HEK293 (cell line): Measurements from ENCODE around the gene CAPRIN1.

ENCODE experiments used
- CTCF ChIA-PET: fragments of 350-600 bp; formaldehyde crosslinking; extraction: SDS; loops from one replicate; lab custom pipeline; 2021; ENCODE audit warnings: antibody characterized with exemption; lab: Yijun Ruan, JAX
- POLR2A ChIA-PET: fragments of 300-600 bp; formaldehyde crosslinking; extraction: SDS; loops from one replicate; lab custom pipeline; 2020; ENCODE audit warnings: antibody characterized with exemption, inconsistent platforms; lab: Yijun Ruan, JAX
- H3K27ac ChIP-seq: fragments of 200-500 bp; sonication (Bioruptor generic); 2 replicates; pipeline ENCODE4 v1.5.1; 2014; ENCODE audit warnings: low read depth, low read length, control low read depth, inconsistent platforms; ENCODE audit errors: extremely low read depth
- H3K36me3 ChIP-seq, 2 experiments: fragments of 200-500 bp in 1 of 2; sonication (Bioruptor generic) in 1 of 2; 1 replicate in 1 of 2; 2 replicates in 1 of 2; pipeline ENCODE4 v1.5.1; 2014 to 2017; ENCODE audit warnings: inconsistent platforms in 2 of 2, low read length in 2 of 2; ENCODE audit not compliant: control insufficient read depth in 2 of 2, insufficient read depth in 1 of 2
- H3K4me1 ChIP-seq: fragments of 200-500 bp; sonication (Bioruptor generic); 2 replicates; pipeline ENCODE4 v1.5.1; 2014; ENCODE audit warnings: mild to moderate bottlenecking, low read length, inconsistent platforms; ENCODE audit not compliant: control insufficient read depth, insufficient read depth
- H3K4me3 ChIP-seq: 2 replicates; pipeline ENCODE4 v1.5.1; 2011; ENCODE audit warnings: low read depth, mild to moderate bottlenecking, control low read depth, low read length, moderate library complexity
- H3K9me3 ChIP-seq: fragments of 200-500 bp; sonication (Bioruptor generic); 2 replicates; pipeline ENCODE4 v1.5.1; 2014; ENCODE audit warnings: low read depth, low read length, inconsistent platforms; ENCODE audit not compliant: control insufficient read depth, insufficient read depth
- GLIS2 ChIP-seq: fragments of 450-650 bp; formaldehyde crosslinking; IDR thresholded peaks from 2 replicates; pipeline ENCODE4 v1.5.1; 2016; ENCODE audit warnings: missing biosample characterization, missing genetic modification characterization
- HOXD13 ChIP-seq: sonication (generic); formaldehyde crosslinking; IDR thresholded peaks from 2 replicates; pipeline ENCODE4 v1.8.0; 2022; ENCODE audit warnings: missing genetic modification reagents, borderline replicate concordance
- KLF9 ChIP-seq: fragments of 450-650 bp; formaldehyde crosslinking; IDR thresholded peaks from 2 replicates; pipeline ENCODE4 v1.5.1; 2016; ENCODE audit warnings: missing biosample characterization, missing genetic modification characterization, low read depth
- SP7 ChIP-seq: fragments of 450-650 bp; formaldehyde crosslinking; IDR thresholded peaks from 2 replicates; pipeline ENCODE4 v1.5.1; 2016; ENCODE audit warnings: missing biosample characterization, missing genetic modification characterization
- ZBTB8A ChIP-seq: fragments of 450-650 bp; formaldehyde crosslinking; IDR thresholded peaks from 2 replicates; pipeline ENCODE4 v1.5.1; 2016; ENCODE audit warnings: missing biosample characterization, missing genetic modification characterization
- ZFHX2 ChIP-seq: fragments of 450-650 bp; formaldehyde crosslinking; conservative IDR thresholded peaks from 2 replicates; pipeline ENCODE4 v1.5.1; 2016; ENCODE audit warnings: missing biosample characterization, missing genetic modification characterization
- ZNF121 ChIP-seq: fragments of 450-650 bp; formaldehyde crosslinking; IDR thresholded peaks from 2 replicates; pipeline ENCODE4 v1.5.1; 2016; ENCODE audit warnings: missing biosample characterization, missing genetic modification characterization
- ZNF16 ChIP-seq: fragments of 450-650 bp; formaldehyde crosslinking; IDR thresholded peaks from 2 replicates; pipeline ENCODE4 v1.5.1; 2016; ENCODE audit warnings: low read depth, missing biosample characterization, missing genetic modification characterization
- ZNF19 ChIP-seq: fragments of 450-650 bp; formaldehyde crosslinking; IDR thresholded peaks from 2 replicates; pipeline ENCODE4; 2016; ENCODE audit warnings: missing biosample characterization, missing genetic modification characterization, low read depth
- ZNF214 ChIP-seq: fragments of 450-650 bp; formaldehyde crosslinking; IDR thresholded peaks from 2 replicates; pipeline ENCODE4 v1.5.1; 2017; ENCODE audit warnings: missing biosample characterization, mild to moderate bottlenecking, missing genetic modification characterization, borderline replicate concordance
- ZNF223 ChIP-seq: fragments of 450-650 bp; formaldehyde crosslinking; IDR thresholded peaks from 2 replicates; pipeline ENCODE4 v1.5.1; 2016; ENCODE audit warnings: missing biosample characterization, missing genetic modification characterization
- ZNF274 ChIP-seq, 2 experiments: fragments of 200-500 bp in 1 of 2; fragments of 450-650 bp in 1 of 2; sonication (Bioruptor generic) in 1 of 2; formaldehyde crosslinking in 1 of 2; IDR thresholded peaks; 2 replicates each; pipeline versions ENCODE4 v1.5.1 to v1.6.1; 2014 to 2016; ENCODE audit warnings: borderline replicate concordance in 1 of 2, inconsistent platforms in 1 of 2, low read length in 1 of 2, missing biosample characterization in 1 of 2, missing genetic modification characterization in 1 of 2
- ZNF335 ChIP-seq: fragments of 450-650 bp; formaldehyde crosslinking; conservative IDR thresholded peaks from 2 replicates; pipeline ENCODE4 v1.5.1; 2016; ENCODE audit warnings: missing biosample characterization, missing genetic modification characterization
- ZNF354C ChIP-seq: fragments of 450-650 bp; formaldehyde crosslinking; IDR thresholded peaks from 2 replicates; pipeline ENCODE4 v1.5.1; 2016; ENCODE audit warnings: missing biosample characterization, missing genetic modification characterization, low read depth, borderline replicate concordance
- ZNF624 ChIP-seq: fragments of 450-650 bp; formaldehyde crosslinking; IDR thresholded peaks from 2 replicates; pipeline ENCODE4 v1.5.1; 2017; ENCODE audit warnings: missing biosample characterization, missing genetic modification characterization
- TF ChIP-seq, protein P1 (sequence below): fragments of 450-650 bp; formaldehyde crosslinking; IDR thresholded peaks from 2 replicates; pipeline ENCODE4 v1.5.1; 2017; ENCODE audit warnings: missing biosample characterization, missing genetic modification characterization
- TF ChIP-seq, protein P2 (sequence below): fragments of 450-650 bp; formaldehyde crosslinking; conservative IDR thresholded peaks from 2 replicates; pipeline ENCODE4 v1.5.1; 2016; ENCODE audit warnings: low read depth, missing biosample characterization, missing genetic modification characterization
- TF ChIP-seq, protein P3 (sequence below): fragments of 450-650 bp; formaldehyde crosslinking; IDR thresholded peaks from 2 replicates; pipeline ENCODE4 v1.5.1; 2016; ENCODE audit warnings: missing biosample characterization, missing genetic modification characterization
- TF ChIP-seq, protein P4 (sequence below): fragments of 450-650 bp; formaldehyde crosslinking; IDR thresholded peaks from 2 replicates; pipeline ENCODE4 v1.5.1; 2016; ENCODE audit warnings: missing biosample characterization, missing genetic modification characterization

The CAPRIN1 gene

DNA sequence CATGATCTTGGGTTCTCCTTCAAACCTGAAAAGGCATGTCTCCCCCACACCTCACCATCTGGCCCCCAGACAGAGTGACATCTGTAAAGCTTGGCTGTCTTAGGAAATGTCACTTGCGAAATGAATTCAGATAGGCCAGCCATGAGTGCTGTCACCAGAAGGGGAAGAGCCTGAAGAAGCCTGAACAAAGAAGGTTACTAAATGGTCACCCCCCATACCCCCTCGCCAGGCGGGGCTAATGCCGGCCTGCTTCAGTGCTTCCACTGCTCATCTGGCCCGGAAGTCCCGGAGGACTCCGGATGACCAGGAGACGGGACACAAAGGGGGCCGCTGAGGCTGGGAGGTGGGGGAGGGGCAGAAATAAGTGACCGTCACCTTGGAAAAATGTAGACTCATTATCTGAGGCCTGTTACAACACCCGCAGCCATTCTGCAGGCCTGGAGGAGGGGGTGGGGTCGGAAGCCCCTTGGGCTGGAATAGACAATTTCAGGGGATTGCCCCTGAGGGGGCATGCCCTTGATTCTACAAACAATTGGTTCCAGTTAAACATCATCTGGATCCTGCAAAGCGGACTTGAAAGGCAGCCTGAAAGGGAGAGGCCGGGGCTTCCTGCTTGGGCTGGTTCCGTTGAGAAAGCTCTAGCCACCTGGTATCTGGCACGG, 97.1 kb downstream of the CAPRIN1 start:
- Histone ChIP-seq H3K4me3 (no peak overlapping the region), H3K9me3 (no peaks in the 10 kb centered on the region), H3K27ac (no peak overlapping the region), H3K36me3 (peaks cover 0 to 98% of the 10 kb centered on the region in 2 experiments), H3K4me1 (no peaks in the 10 kb centered on the region)
- ChIA-PET CTCF (interaction anchor here (0.5 to 0.7 kb wide), 3 partner anchors 12 to 217 kb away, joined by 3 read pairs; no protein-coding TSS in a partner anchor), POLR2A (no interaction called here)
- no peak for TF ChIP-seq ZNF19 (tag by site-specific recombination)

DNA sequence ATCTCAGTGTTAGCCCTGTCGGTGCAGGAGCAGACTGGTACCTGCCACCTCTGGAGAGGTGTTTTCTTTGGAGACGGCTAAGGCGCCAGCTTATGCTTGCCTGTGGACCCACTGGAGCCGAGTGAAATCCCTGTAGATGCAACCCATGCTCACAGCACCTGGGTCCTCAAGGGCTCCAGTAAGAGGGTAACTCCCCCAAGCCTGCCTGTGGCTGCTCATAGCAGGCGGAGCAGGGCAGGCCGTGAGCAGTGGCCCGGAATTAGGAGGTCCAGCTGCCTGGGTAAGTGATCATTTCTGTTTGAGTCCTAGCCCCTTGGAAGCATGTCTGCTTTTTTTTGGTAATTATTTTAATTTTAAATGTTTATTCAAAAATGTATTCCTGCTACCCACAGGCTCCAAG, 97.7 kb downstream of the CAPRIN1 start:
- H3K4me1 ChIP-seq, result no peaks in the 10 kb centered on the region
- no peak for TF ChIP-seq ZBTB8A (tag by site-specific recombination)
- TF ChIP-seq ZFHX2 (tag by site-specific recombination), result no peak
- TF ChIP-seq KLF9 (tag by site-specific recombination), result no peak
- TF ChIP-seq, protein P1, sequence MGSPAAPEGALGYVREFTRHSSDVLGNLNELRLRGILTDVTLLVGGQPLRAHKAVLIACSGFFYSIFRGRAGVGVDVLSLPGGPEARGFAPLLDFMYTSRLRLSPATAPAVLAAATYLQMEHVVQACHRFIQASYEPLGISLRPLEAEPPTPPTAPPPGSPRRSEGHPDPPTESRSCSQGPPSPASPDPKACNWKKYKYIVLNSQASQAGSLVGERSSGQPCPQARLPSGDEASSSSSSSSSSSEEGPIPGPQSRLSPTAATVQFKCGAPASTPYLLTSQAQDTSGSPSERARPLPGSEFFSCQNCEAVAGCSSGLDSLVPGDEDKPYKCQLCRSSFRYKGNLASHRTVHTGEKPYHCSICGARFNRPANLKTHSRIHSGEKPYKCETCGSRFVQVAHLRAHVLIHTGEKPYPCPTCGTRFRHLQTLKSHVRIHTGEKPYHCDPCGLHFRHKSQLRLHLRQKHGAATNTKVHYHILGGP (tag by site-specific recombination), result no peak
- TF ChIP-seq ZNF16, result no peak
- TF ChIP-seq ZNF223 (tag by site-specific recombination), result no peak
- TF ChIP-seq ZNF121 (tag by site-specific recombination), result no peak
- TF ChIP-seq, protein P2, sequence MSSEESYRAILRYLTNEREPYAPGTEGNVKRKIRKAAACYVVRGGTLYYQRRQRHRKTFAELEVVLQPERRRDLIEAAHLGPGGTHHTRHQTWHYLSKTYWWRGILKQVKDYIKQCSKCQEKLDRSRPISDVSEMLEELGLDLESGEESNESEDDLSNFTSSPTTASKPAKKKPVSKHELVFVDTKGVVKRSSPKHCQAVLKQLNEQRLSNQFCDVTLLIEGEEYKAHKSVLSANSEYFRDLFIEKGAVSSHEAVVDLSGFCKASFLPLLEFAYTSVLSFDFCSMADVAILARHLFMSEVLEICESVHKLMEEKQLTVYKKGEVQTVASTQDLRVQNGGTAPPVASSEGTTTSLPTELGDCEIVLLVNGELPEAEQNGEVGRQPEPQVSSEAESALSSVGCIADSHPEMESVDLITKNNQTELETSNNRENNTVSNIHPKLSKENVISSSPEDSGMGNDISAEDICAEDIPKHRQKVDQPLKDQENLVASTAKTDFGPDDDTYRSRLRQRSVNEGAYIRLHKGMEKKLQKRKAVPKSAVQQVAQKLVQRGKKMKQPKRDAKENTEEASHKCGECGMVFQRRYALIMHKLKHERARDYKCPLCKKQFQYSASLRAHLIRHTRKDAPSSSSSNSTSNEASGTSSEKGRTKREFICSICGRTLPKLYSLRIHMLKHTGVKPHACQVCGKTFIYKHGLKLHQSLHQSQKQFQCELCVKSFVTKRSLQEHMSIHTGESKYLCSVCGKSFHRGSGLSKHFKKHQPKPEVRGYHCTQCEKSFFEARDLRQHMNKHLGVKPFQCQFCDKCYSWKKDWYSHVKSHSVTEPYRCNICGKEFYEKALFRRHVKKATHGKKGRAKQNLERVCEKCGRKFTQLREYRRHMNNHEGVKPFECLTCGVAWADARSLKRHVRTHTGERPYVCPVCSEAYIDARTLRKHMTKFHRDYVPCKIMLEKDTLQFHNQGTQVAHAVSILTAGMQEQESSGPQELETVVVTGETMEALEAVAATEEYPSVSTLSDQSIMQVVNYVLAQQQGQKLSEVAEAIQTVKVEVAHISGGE (tag by site-specific recombination), result no peak
- TF ChIP-seq, all 188 proteins: peak for 0
- ChIA-PET POLR2A (interaction anchor here (1.2 kb wide), 1 partner anchor 209 kb away, joined by 5 read pairs; the partner anchor contains the start of gene ABTB2), CTCF (interaction anchor here (0.6 to 2.6 kb wide), 8 partner anchors 22 to 343 kb away, joined by 3 to 14 read pairs (median 4); partner anchors contain the start of gene ABTB2)
- H3K36me3 ChIP-seq, result peaks cover 0 to 98% of the 10 kb centered on the region in 2 experiments; a peak in 2 of 3 replicates
- H3K27ac ChIP-seq, result no peak overlapping the region
- no peak overlapping the region for H3K4me3 ChIP-seq
- H3K9me3 ChIP-seq, result no peaks in the 10 kb centered on the region

DNA sequence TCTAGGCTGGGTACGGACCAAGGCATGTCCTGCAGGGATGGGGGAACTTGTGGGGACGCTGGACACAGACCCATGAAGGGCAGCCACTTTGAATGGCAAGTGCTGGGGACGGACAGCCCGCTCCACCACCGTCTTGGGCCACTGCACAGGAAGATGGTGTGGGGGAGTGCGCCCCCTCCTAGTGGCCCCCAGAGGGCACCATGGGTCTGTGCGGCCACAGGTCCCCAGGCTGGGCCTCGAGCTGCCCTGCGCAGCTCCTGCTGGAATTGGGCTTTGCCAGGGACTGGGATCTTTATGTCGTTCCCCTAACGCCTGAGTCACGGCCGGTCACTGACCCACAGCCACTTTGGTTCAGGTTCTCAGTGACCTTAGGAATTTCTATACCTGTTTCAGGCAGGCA, 98.3 kb downstream of the CAPRIN1 start:
- Histone ChIP-seq H3K4me3 (no peak overlapping the region), H3K36me3 (peaks cover 0 to 98% of the 10 kb centered on the region in 2 experiments; a peak in 1 of 3 replicates), H3K27ac (no peak overlapping the region), H3K4me1 (no peaks in the 10 kb centered on the region), H3K9me3 (no peaks in the 10 kb centered on the region)
- POLR2A ChIA-PET, result interaction anchor here (1.2 kb wide), 1 partner anchor 208 kb away, joined by 5 read pairs; the partner anchor contains the start of gene ABTB2
- CTCF ChIA-PET, result interaction anchor here (0.7 to 2.6 kb wide), 8 partner anchors 22 to 343 kb away, joined by 3 to 14 read pairs (median 4); partner anchors contain the start of gene ABTB2
- TF ChIP-seq ZNF335 (tag by site-specific recombination) (peak; percentile 37; the same call in 1 of the 2 replicates), SP7 (no peak), ZNF274 (IDR thresholded peaks at IDR 0.05; ENCODE audit: low read length) (no peak), ZNF274 (tag by site-specific recombination; IDR thresholded peaks at IDR 0.05; ENCODE audit: borderline replicate concordance) (no peak), GLIS2 (tag by site-specific recombination) (no peak), ZNF214 (tag by site-specific recombination) (no peak), ZNF354C (tag by site-specific recombination) (no peak), HOXD13 (no peak), ZNF624 (tag by site-specific recombination) (no peak)
- TF ChIP-seq, protein P3, sequence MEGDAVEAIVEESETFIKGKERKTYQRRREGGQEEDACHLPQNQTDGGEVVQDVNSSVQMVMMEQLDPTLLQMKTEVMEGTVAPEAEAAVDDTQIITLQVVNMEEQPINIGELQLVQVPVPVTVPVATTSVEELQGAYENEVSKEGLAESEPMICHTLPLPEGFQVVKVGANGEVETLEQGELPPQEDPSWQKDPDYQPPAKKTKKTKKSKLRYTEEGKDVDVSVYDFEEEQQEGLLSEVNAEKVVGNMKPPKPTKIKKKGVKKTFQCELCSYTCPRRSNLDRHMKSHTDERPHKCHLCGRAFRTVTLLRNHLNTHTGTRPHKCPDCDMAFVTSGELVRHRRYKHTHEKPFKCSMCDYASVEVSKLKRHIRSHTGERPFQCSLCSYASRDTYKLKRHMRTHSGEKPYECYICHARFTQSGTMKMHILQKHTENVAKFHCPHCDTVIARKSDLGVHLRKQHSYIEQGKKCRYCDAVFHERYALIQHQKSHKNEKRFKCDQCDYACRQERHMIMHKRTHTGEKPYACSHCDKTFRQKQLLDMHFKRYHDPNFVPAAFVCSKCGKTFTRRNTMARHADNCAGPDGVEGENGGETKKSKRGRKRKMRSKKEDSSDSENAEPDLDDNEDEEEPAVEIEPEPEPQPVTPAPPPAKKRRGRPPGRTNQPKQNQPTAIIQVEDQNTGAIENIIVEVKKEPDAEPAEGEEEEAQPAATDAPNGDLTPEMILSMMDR (tag by site-specific recombination), result peak; percentile 63; the same call in 1 of the 2 replicates
- TF ChIP-seq, protein P4, sequence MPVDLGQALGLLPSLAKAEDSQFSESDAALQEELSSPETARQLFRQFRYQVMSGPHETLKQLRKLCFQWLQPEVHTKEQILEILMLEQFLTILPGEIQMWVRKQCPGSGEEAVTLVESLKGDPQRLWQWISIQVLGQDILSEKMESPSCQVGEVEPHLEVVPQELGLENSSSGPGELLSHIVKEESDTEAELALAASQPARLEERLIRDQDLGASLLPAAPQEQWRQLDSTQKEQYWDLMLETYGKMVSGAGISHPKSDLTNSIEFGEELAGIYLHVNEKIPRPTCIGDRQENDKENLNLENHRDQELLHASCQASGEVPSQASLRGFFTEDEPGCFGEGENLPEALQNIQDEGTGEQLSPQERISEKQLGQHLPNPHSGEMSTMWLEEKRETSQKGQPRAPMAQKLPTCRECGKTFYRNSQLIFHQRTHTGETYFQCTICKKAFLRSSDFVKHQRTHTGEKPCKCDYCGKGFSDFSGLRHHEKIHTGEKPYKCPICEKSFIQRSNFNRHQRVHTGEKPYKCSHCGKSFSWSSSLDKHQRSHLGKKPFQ (tag by site-specific recombination), result no peak
